Hematopoietic multipotent progenitor cell treated with erythropoietin and hydrocortisone succinate and interleukin-3 and kit ligand, for 4 days (in vitro differentiated cells): Measurements from ENCODE around the gene SEZ6L2.
"Not testable (repeated sequence)": the region's sequence is repeated elsewhere in the genome, so short reads cannot be mapped to it uniquely, and the experiment has no call there.

Source experiments
- DNase-seq: peaks from one replicate; pipeline ENCODE4 v3.0.0-alpha.2; 2015

Gene SEZ6L2

GRCh38 chr16:29849505-29849904 is 49.8 kb downstream of the SEZ6L2 start:
- no peak for DNase-seq

DNA sequence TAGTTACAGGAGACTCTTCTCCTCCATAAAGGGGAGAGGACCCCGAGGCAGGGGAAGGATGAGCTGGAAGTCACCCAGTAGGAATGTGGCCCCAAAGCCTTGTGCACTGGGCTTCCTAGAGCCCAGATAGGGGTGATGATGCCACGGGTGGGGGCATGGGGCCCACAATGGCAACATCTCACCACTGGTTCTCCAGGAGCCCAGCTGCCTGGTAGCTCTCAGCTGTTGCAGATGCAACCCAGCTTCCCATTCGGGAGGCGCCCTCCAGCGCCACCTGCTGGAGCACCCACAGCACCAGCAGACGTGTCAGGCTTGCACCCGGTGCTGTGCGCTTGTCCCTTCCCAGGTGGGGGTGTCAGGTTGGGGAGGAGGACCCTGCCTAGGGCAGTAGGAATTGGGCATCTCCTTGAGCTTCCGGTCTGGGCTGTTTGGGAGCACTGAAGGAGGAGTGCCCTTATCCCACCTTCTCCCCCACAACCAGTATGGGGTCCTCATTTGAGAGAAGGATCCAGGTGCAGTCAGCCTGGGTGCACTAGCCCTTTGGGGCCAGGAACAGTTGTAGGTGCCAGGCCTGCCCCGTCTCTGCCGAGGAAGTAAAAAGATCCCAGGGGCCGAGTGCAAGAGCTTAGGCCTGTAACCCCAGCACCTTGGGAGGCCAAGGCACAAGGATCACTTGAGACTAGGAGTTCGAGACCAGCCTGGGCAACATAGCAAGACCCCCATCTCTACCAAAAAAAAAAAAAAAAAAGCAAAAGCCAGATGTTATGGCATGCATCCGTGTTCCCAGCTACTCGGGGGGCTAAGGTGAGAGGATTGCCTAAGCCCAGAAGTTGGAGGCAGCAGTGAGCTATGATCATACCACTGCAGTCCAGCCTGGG is 50.7 kb downstream of the SEZ6L2 start:
- DNase-seq, result peak; percentile 84

- no peak for DNase-seq
Measured at GRCh38 chr16:29845656-29846055, 53.7 kb downstream of the SEZ6L2 start.

DNA sequence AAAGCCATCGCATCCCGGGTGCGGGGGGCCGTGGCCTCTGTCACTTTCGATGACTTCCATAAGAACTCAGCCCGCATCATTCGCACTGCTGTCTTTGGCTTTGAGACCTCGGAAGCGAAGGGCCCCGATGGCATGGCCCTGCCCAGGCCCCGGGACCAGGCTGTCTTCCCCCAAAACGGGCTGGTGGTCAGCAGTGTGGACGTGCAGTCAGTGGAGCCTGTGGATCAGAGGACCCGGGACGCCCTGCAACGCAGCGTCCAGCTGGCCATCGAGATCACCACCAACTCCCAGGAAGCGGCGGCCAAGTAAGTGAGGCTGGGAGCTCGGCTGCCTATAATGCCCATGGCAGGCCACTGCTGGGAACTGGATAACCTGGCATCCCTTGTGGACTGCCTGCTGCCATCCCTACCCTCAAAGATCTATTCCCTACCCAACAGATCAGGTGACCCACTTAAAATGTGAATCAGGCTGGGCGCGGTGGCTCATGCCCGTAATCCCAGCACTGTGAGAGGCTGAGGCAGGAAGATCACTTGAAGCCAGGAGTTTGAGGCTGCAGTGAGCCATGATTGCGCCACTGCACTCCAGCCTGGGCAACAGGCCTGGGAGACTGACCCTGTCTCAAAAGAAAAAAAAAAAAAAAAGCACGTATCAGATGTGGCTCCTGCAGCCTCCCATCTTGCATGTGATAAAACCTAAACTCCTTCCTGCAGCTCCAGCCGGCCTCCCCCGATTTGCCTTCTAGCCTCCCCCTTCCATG is 54.6 kb downstream of the SEZ6L2 start:
- no peak for DNase-seq

- no peak for DNase-seq
Measured at GRCh38 chr16:29843931-29844330, 55.4 kb downstream of the SEZ6L2 start.

GRCh38 chr16:29842732-29843346 is 56.5 kb downstream of the SEZ6L2 start:
- peak; percentile 36 for DNase-seq

- no peak for DNase-seq
Measured at GRCh38 chr16:29841631-29842030, 57.7 kb downstream of the SEZ6L2 start.

DNA sequence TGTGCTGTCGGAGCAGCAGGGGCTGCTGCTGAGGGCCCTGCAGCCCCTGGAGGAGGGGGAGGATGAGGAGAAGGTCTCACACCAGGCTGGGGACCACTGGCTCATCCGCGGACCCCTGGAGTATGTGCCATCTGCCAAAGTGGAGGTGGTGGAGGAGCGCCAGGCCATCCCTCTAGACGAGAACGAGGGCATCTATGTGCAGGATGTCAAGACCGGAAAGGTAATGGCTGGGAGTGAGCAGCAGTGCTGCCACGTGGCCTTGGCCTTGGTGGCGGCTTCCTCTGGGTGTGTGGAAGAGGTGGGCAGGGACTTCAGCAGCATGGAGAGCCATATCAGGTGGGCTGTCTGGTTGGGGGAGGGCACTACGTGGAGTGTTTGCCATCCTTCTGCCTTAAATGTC is 59.1 kb downstream of the SEZ6L2 start:
- no peak for DNase-seq

DNA sequence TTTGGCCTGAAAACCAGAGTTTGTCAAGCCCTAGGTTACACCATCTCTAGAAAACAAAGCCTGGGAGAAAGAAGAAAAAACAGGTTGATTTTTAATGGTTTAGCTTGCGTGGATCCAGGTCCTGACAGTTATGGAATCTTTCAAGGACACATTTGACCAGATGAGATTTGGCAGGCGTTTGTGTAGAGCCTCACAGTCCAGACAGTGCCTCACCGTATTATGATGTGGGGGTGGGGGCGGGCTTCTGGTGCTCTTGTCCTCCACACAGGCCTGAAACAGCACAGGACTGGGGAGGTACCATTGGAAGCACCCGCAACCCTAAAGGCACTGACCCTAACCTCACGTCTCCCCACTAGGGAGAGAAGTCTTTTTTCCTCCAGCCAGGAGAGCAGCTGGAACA is 59.5 kb downstream of the SEZ6L2 start:
- no peak for DNase-seq

DNA sequence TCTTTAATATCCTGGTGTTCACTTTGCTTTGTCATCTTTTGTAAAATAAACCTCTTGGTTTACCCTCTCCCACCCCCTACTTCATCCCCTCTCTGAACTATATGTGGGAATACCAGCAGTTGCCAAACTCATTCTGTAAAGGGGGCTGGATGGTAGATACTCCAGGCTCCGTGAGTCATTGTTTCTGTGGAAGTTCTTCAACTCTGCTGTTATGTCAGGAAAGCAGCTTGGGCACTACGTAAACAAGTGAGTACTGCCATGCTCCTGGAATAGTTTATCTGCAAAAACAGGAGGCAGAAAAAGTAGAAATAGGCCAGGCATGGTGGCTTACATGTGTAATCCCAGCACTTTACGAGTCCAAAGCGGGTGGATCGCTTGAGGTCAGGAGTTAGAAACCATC is 61.5 kb downstream of the SEZ6L2 start:
- DNase-seq, result no peak

DNA sequence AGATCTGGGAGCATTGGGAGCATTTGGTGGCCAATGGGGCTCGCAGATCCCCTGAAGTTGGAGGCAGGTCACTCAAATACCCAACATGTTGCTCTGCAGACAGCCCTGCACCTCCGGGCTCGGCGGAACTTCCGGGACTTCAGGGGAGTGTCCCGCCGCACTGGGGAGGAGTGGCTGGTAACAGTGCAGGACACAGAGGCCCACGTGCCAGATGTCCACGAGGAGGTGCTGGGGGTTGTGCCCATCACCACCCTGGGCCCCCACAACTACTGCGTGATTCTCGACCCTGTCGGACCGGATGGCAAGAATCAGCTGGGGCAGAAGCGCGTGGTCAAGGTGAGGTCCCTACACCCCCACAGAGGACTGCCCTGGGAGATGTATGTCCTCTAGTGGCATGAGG is 62.7 kb downstream of the SEZ6L2 start:
- no peak for DNase-seq

- no peak for DNase-seq
Measured at GRCh38 chr16:29835926-29836325, 63.4 kb downstream of the SEZ6L2 start.

DNA sequence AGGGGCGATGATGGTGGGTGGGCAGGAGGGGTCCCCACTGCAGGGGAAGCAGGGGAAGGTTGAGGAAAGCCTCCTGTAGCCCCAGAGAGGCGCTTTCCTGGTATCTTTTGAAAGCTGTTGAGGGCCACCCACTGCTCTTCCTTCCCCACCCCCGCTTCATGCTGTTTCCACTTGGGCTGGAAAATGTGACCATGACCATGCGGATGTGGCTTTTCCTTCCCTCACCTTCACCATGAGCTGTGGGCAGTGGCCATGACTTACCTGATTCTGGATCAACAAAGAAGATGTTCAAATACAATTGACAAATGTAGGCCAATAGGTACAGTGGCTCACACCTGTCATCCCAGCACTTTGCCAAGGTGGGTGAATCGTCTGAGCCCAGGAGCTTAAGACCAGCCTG is 65.3 kb downstream of the SEZ6L2 start:
- no peak for DNase-seq

DNA sequence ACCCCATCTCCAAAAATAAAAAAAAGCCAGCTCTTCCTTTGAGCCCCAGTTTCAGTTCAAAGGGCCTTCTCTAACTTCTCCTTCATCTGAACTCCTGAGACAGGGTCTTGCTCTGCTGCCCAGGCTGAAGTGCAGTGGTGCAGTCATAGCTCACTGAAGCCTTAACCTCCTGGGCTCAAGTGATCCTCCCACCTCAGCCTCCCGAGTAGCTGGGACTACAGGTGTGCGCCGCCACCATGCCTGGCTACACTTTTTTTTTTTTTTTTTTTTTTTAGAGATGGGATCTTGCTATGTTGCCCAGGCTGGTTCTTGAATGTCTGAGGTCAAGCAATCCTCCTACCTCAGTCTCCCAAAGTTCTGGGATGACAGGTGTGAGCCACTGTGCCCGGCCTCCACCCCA is 66.1 kb downstream of the SEZ6L2 start:
- DNase-seq, result not testable (repeated sequence)

DNA sequence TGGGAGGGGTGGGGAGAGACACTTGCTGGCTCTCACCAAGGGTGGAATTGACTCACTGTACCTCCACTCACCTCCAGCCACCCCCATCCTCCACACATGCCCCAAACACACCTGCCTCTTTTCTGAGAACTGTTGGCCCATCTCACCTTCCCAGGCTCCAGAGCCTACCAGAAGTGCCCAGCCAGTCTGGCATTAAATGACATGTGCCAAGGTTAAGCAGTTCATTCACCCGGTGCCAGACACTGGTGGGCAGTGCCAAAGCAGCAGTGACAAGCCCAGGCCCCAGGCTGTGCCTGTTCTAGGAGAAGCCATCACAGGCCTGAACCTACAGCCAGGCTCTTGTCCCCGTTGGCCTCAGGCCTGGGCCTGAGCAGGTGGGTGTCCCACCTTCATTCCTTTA is 67.9 kb downstream of the SEZ6L2 start:
- no peak for DNase-seq

GRCh38 chr16:29830774-29831173 is 68.6 kb downstream of the SEZ6L2 start:
- DNase-seq, result no peak

- no peak for DNase-seq
Measured at GRCh38 chr16:29826342-29826695, 73.0 kb downstream of the SEZ6L2 start.

- DNase-seq, result peak; percentile 47
Measured at GRCh38 chr16:29825145-29826044, 74.0 kb downstream of the SEZ6L2 start.

- DNase-seq, result no peak
Measured at GRCh38 chr16:29824589-29825144, 74.7 kb downstream of the SEZ6L2 start.

GRCh38 chr16:29821643-29822115 is 77.7 kb downstream of the SEZ6L2 start:
- no peak for DNase-seq
